Muscle layer of duodenum (tissue), 2 donors: ENCODE data around the gene GREM1.

ENCODE experiments used
- H3K27ac ChIP-seq: one replicate; pipeline ENCODE4 v1.7.0; 2013; ENCODE audit warnings: mild to moderate bottlenecking, low read length
- H3K27me3 ChIP-seq: one replicate; pipeline ENCODE4 v1.7.0; 2013; ENCODE audit warnings: low read depth, mild to moderate bottlenecking, control low read depth, low read length
- H3K36me3 ChIP-seq, 2 donors: one replicate each; pipeline ENCODE4 v1.7.0; 2013; ENCODE audit warnings: low read length in 2 of 2, control low read depth in 1 of 2, mild to moderate bottlenecking in 1 of 2; ENCODE audit not compliant: insufficient read depth in 2 of 2, control insufficient read depth in 1 of 2
- H3K4me1 ChIP-seq, 2 donors: one replicate each; pipeline ENCODE4 v1.7.0; 2013; ENCODE audit warnings: low read length in 2 of 2, mild to moderate bottlenecking in 2 of 2, control low read depth in 1 of 2, moderate library complexity in 1 of 2; ENCODE audit not compliant: insufficient read depth in 2 of 2, control insufficient read depth in 1 of 2
- H3K4me3 ChIP-seq, 2 donors: one replicate each; pipeline ENCODE4 v1.7.0; 2013; ENCODE audit warnings: low read length in 2 of 2, low read depth in 1 of 2, mild to moderate bottlenecking in 1 of 2
- H3K9me3 ChIP-seq, 2 donors: one replicate each; pipeline ENCODE4 v1.7.0; 2013; ENCODE audit warnings: low read length in 2 of 2, control low read depth in 1 of 2, mild to moderate bottlenecking in 1 of 2; ENCODE audit not compliant: control insufficient read depth in 1 of 2
- donor health status: healthy.

GREM1 gene

GRCh38 chr15:32792436-32792835, 74.6 kb downstream of the GREM1 start:
- Histone ChIP-seq H3K36me3 (no peaks in the 10 kb centered on the region), H3K27ac (no peak overlapping the region), H3K9me3 (no peaks in the 10 kb centered on the region), H3K4me3 (no peak overlapping the region), H3K27me3 (no peaks in the 10 kb centered on the region), H3K4me1 (peaks cover 0 to 9% of the 10 kb centered on the region in 2 donors)
